Breast epithelium (tissue), 3 donors: ENCODE measurements around the gene RNF224.
"Not testable (repeated sequence)": the region's sequence is repeated elsewhere in the genome, so short reads cannot be mapped to it uniquely, and the experiment has no call there.

ENCODE experiments used
- CTCF ChIP-seq, 3 donors: fragments of 450-650 bp; IDR thresholded peaks; one replicate each; pipeline ENCODE4 v1.5.1; 2016 to 2017; ENCODE audit warnings: antibody characterized with exemption in 3 of 3, mild to moderate bottlenecking in 3 of 3, moderate library complexity in 3 of 3
- POLR2A ChIP-seq: fragments of 450-650 bp; IDR thresholded peaks from one replicate; pipeline ENCODE4 v1.6.1; 2016; ENCODE audit warnings: antibody characterized with exemption, mild to moderate bottlenecking, moderate library complexity
- POLR2AphosphoS5 ChIP-seq, 3 donors: sonication (generic); formaldehyde crosslinking; IDR thresholded peaks; one replicate each; pipeline ENCODE4 v1.6.1; 2017; ENCODE audit warnings: antibody characterized with exemption in 3 of 3

DNA sequence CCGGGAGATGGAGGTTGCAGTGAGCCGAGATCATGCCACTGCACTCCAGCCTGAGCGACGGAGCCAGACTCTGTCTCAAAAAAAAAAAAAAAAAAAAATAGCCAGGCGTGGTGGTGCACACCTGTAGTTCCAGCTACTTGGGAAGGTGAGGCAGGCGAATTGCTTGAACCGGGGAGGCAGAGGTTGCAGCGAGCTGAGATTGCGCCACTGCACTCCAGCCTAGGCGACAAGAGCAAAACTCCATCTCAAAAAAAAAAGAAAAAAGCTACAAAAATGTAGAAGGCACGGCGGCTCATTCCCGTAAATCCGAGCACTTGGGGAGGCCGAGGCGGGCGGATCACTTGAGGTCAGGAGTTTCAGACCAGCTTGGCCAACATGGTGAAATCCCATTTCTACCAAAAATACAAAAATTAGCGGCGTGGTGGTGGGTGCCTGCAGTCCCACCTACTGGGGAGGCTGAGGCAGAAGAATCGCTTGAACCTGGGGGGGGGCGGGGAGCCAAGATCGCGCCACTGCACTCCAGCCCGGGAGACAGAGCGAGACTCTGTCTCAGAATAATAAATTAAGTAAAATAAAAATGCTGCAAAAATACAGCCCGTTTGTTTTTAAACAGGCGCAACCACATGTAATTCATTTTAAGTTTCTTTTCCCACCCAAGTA, 12.4 kb downstream of the RNF224 start:
- TF ChIP-seq CTCF (IDR thresholded peaks at IDR 0.05); POLR2A; POLR2AphosphoS5 (IDR thresholded peaks at IDR 0.05): not testable (repeated sequence)
